ENCODE results near the gene SLC27A2.

SLC27A2 gene

DNA sequence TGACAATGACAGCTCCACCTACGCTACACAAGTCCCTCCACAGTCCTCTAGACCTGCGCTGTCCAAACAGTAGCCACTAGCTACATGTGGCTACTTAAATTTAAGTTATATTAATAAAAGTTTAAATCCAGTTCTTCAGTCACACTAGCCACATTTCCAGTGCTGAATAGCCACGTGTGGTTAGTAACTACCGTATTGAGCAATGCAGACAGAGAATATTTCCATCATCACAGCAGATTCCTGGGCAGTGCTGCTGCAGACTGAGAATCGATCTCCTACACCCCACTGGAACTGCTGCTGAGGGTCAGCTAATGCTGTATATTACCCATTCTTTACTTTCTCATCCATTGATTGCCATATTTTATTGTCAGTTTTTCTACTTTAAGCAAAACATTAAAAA, 42.6 kb downstream of the SLC27A2 start:
- Histone ChIP-seq H2AFZ (ENCODE audit: low read depth, low read length, severe bottlenecking) (no peak overlapping the region), H3K4me2 (ENCODE audit: low read depth, low read length, poor library complexity, severe bottlenecking) (no peak overlapping the region), H3K9me3 (ENCODE audit: insufficient read depth, low read length) (no peaks in the 10 kb centered on the region), H3K9ac (ENCODE audit: low read length) (no peak overlapping the region), H3K9me2 (replicated peaks; ENCODE audit: insufficient read depth, low read length) (no peaks in the 10 kb centered on the region), H4K20me1 (ENCODE audit: low read depth, low read length) (no peaks in the 10 kb centered on the region), H3K36me3 (ENCODE audit: low read length) (no peaks in the 10 kb centered on the region), H3K4me3 (ENCODE audit: insufficient read depth, low read length, poor library complexity, severe bottlenecking) (no peak overlapping the region), H3K27me3 (ENCODE audit: low read length) (no peaks in the 10 kb centered on the region), H3F3A (ENCODE audit: insufficient read depth) (no peaks in the 10 kb centered on the region), H3K27ac (ENCODE audit: low read depth, low read length) (no peak overlapping the region), H3K79me2 (ENCODE audit: insufficient read depth, low read length) (no peaks in the 10 kb centered on the region)
- TF ChIP-seq EZH2phosphoT487 (conservative IDR thresholded peaks at IDR 0.05; ENCODE audit: low read length), result no peak
- TF ChIP-seq, protein P1, sequence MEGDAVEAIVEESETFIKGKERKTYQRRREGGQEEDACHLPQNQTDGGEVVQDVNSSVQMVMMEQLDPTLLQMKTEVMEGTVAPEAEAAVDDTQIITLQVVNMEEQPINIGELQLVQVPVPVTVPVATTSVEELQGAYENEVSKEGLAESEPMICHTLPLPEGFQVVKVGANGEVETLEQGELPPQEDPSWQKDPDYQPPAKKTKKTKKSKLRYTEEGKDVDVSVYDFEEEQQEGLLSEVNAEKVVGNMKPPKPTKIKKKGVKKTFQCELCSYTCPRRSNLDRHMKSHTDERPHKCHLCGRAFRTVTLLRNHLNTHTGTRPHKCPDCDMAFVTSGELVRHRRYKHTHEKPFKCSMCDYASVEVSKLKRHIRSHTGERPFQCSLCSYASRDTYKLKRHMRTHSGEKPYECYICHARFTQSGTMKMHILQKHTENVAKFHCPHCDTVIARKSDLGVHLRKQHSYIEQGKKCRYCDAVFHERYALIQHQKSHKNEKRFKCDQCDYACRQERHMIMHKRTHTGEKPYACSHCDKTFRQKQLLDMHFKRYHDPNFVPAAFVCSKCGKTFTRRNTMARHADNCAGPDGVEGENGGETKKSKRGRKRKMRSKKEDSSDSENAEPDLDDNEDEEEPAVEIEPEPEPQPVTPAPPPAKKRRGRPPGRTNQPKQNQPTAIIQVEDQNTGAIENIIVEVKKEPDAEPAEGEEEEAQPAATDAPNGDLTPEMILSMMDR (IDR thresholded peaks at IDR 0.05; ENCODE audit: insufficient read depth, low read length, poor library complexity, severe bottlenecking), result no peak

DNA sequence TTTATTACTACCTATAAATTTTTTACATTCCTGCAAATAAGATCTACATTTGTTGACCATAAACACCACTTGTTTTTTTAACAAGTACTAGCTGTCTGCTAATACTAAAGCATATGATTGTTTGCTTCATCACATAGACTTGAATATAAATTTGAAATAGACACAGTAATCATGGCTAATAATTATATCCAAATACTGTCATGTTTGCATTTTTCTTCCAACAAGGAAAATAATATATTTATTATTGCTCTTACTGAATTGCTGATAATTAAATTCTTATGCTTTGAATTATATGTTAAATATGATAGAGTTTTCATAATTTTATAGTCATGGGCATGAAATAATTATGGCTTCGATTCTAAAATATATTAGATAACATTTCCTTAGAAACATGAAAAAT, 43.1 kb downstream of the SLC27A2 start:
- H3K27me3 ChIP-seq (ENCODE audit: low read length), result no peaks in the 10 kb centered on the region
- no peak overlapping the region for H2AFZ ChIP-seq (ENCODE audit: low read depth, low read length, severe bottlenecking)
- H3K4me3 ChIP-seq (ENCODE audit: insufficient read depth, low read length, poor library complexity, severe bottlenecking), result no peak overlapping the region
- no peaks in the 10 kb centered on the region for H3K9me2 ChIP-seq (replicated peaks; ENCODE audit: insufficient read depth, low read length)
- H3K27ac ChIP-seq (ENCODE audit: low read depth, low read length), result no peak overlapping the region
- no peak overlapping the region for H3K4me2 ChIP-seq (ENCODE audit: low read depth, low read length, poor library complexity, severe bottlenecking)
- no peaks in the 10 kb centered on the region for H3F3A ChIP-seq (ENCODE audit: insufficient read depth)
- no peaks in the 10 kb centered on the region for H3K36me3 ChIP-seq (ENCODE audit: low read length)
- H4K20me1 ChIP-seq (ENCODE audit: low read depth, low read length), result no peaks in the 10 kb centered on the region
- no peak overlapping the region for H3K9ac ChIP-seq (ENCODE audit: low read length)
- TF ChIP-seq, protein P1 (IDR thresholded peaks at IDR 0.05; ENCODE audit: insufficient read depth, low read length, poor library complexity, severe bottlenecking), result no peak
- no peak for TF ChIP-seq EZH2phosphoT487 (conservative IDR thresholded peaks at IDR 0.05; ENCODE audit: low read length)
- no peaks in the 10 kb centered on the region for H3K9me3 ChIP-seq (ENCODE audit: insufficient read depth, low read length)
- H3K79me2 ChIP-seq (ENCODE audit: insufficient read depth, low read length), result no peaks in the 10 kb centered on the region

DNA sequence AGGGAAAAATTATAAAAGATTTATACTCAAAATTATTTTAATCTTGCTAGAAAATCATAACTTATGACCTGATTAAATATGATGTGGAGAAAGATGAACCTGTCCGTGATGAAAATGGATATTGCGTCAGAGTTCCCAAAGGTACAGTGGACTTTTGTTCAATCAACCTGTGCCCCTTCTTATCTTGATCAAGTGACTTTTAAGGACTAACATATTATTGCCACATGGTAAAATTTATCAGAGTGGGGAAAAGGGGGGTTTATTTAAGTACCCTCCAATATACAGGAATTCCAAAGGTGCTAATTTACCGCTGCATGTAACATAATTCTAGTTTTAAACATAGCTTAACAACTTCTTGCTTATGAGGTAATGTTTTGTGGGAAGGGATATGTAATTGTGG, 43.9 kb downstream of the SLC27A2 start:
- Histone ChIP-seq H3F3A (ENCODE audit: insufficient read depth) (no peaks in the 10 kb centered on the region), H3K27me3 (ENCODE audit: low read length) (no peaks in the 10 kb centered on the region), H3K27ac (ENCODE audit: low read depth, low read length) (no peak overlapping the region), H3K4me3 (ENCODE audit: insufficient read depth, low read length, poor library complexity, severe bottlenecking) (no peak overlapping the region), H2AFZ (ENCODE audit: low read depth, low read length, severe bottlenecking) (no peak overlapping the region), H3K9ac (ENCODE audit: low read length) (no peak overlapping the region), H3K9me3 (ENCODE audit: insufficient read depth, low read length) (no peaks in the 10 kb centered on the region), H3K4me2 (ENCODE audit: low read depth, low read length, poor library complexity, severe bottlenecking) (no peak overlapping the region), H4K20me1 (ENCODE audit: low read depth, low read length) (no peaks in the 10 kb centered on the region), H3K9me2 (replicated peaks; ENCODE audit: insufficient read depth, low read length) (no peaks in the 10 kb centered on the region), H3K36me3 (ENCODE audit: low read length) (no peaks in the 10 kb centered on the region), H3K79me2 (ENCODE audit: insufficient read depth, low read length) (no peaks in the 10 kb centered on the region)
- no peak for TF ChIP-seq EZH2phosphoT487 (conservative IDR thresholded peaks at IDR 0.05; ENCODE audit: low read length)
- TF ChIP-seq, protein P1 (IDR thresholded peaks at IDR 0.05; ENCODE audit: insufficient read depth, low read length, poor library complexity, severe bottlenecking), result no peak

Data from SU-DHL-6 (cell line).